Right forelimb (tissue), 1 donor: ENCODE data around the gene NPR1.
A peak's percentile ranks its signal among the peaks of the same experiment; 100 is the strongest.
"Not testable (repeated sequence)": the region's sequence is repeated elsewhere in the genome, so short reads cannot be mapped to it uniquely, and the experiment has no call there.

Source experiments
- DNase-seq: peaks from one replicate; pipeline ENCODE4 v3.0.0-alpha.2; 2018

NPR1 gene

GRCh38 chr1:153678519-153679336, at the start of gene NPR1:
TSS of gene NPR1 (plus strand) at chr1:153678688. CDS start at chr1:153679109, 421 bp downstream.
- peak; percentile 55 for DNase-seq

GRCh38 chr1:153629343-153629665, 49.2 kb upstream of the NPR1 start:
- DNase-seq = no peak

GRCh38 chr1:153629971-153630370, 48.5 kb upstream of the NPR1 start:
- DNase-seq = no peak

- DNase-seq = no peak
Measured at GRCh38 chr1:153630384-153630783, 48.1 kb upstream of the NPR1 start.

GRCh38 chr1:153631047-153632022, 47.2 kb upstream of the NPR1 start:
- no peak for DNase-seq

- no peak for DNase-seq
Measured at GRCh38 chr1:153633161-153633753, 45.2 kb upstream of the NPR1 start.

- peak; percentile 98 for DNase-seq
Measured at GRCh38 chr1:153633754-153634665, 44.5 kb upstream of the NPR1 start, which contains the start of gene CHTOP. TSS of gene CHTOP (plus strand) at chr1:153634066. CDS start at chr1:153636589, 2,523 bp downstream.

GRCh38 chr1:153635872-153636271, 42.6 kb upstream of the NPR1 start:
- no peak for DNase-seq

- DNase-seq = no peak
Measured at GRCh38 chr1:153636312-153636711, 42.2 kb upstream of the NPR1 start.

GRCh38 chr1:153638261-153638660, 40.2 kb upstream of the NPR1 start:
- no peak for DNase-seq

- DNase-seq = no peak
Measured at GRCh38 chr1:153639280-153639679, 39.2 kb upstream of the NPR1 start.

- not testable (repeated sequence) for DNase-seq
Measured at GRCh38 chr1:153640213-153640612, 38.3 kb upstream of the NPR1 start.

GRCh38 chr1:153640861-153641260, 37.6 kb upstream of the NPR1 start:
- DNase-seq = no peak

- no peak for DNase-seq
Measured at GRCh38 chr1:153642161-153642560, 36.3 kb upstream of the NPR1 start.

- no peak for DNase-seq
Measured at GRCh38 chr1:153643100-153643499, 35.4 kb upstream of the NPR1 start.

- DNase-seq = no peak
Measured at GRCh38 chr1:153643816-153644215, 34.7 kb upstream of the NPR1 start.

- DNase-seq = no peak
Measured at GRCh38 chr1:153646672-153647345, 31.7 kb upstream of the NPR1 start.

- no peak for DNase-seq
Measured at GRCh38 chr1:153647346-153647714, 31.2 kb upstream of the NPR1 start.

GRCh38 chr1:153648000-153648643, 30.4 kb upstream of the NPR1 start:
- DNase-seq = no peak

- DNase-seq = no peak
Measured at GRCh38 chr1:153649137-153649862, 29.2 kb upstream of the NPR1 start.
